HEK293 (cell line): ENCODE results near the gene MEGF6.

Experiments used
- CTCF ChIA-PET: fragments of 350-600 bp; formaldehyde crosslinking; extraction: SDS; loops from one replicate; lab custom pipeline; 2021; ENCODE audit warnings: antibody characterized with exemption; lab: Yijun Ruan, JAX
- POLR2A ChIA-PET: fragments of 300-600 bp; formaldehyde crosslinking; extraction: SDS; loops from one replicate; lab custom pipeline; 2020; ENCODE audit warnings: antibody characterized with exemption, inconsistent platforms; lab: Yijun Ruan, JAX
- H3K27ac ChIP-seq: fragments of 200-500 bp; sonication (Bioruptor generic); 2 replicates; pipeline ENCODE4 v1.5.1; 2014; ENCODE audit warnings: low read depth, low read length, control low read depth, inconsistent platforms; ENCODE audit errors: extremely low read depth
- H3K36me3 ChIP-seq, 2 experiments: fragments of 200-500 bp in 1 of 2; sonication (Bioruptor generic) in 1 of 2; 1 replicate in 1 of 2; 2 replicates in 1 of 2; pipeline ENCODE4 v1.5.1; 2014 to 2017; ENCODE audit warnings: inconsistent platforms in 2 of 2, low read length in 2 of 2; ENCODE audit not compliant: control insufficient read depth in 2 of 2, insufficient read depth in 1 of 2
- H3K4me1 ChIP-seq: fragments of 200-500 bp; sonication (Bioruptor generic); 2 replicates; pipeline ENCODE4 v1.5.1; 2014; ENCODE audit warnings: mild to moderate bottlenecking, low read length, inconsistent platforms; ENCODE audit not compliant: control insufficient read depth, insufficient read depth
- H3K4me3 ChIP-seq: 2 replicates; pipeline ENCODE4 v1.5.1; 2011; ENCODE audit warnings: low read depth, mild to moderate bottlenecking, control low read depth, low read length, moderate library complexity
- H3K9me3 ChIP-seq: fragments of 200-500 bp; sonication (Bioruptor generic); 2 replicates; pipeline ENCODE4 v1.5.1; 2014; ENCODE audit warnings: low read depth, low read length, inconsistent platforms; ENCODE audit not compliant: control insufficient read depth, insufficient read depth
- GLI2 ChIP-seq: fragments of 450-650 bp; formaldehyde crosslinking; IDR thresholded peaks from 2 replicates; pipeline ENCODE4; 2017; ENCODE audit warnings: missing biosample characterization, missing genetic modification characterization, low read depth, borderline replicate concordance
- KLF9 ChIP-seq: fragments of 450-650 bp; formaldehyde crosslinking; IDR thresholded peaks from 2 replicates; pipeline ENCODE4 v1.5.1; 2016; ENCODE audit warnings: missing biosample characterization, missing genetic modification characterization, low read depth
- SP3 ChIP-seq: fragments of 450-650 bp; formaldehyde crosslinking; IDR thresholded peaks from 2 replicates; pipeline ENCODE4 v1.5.1; 2016; ENCODE audit warnings: missing biosample characterization, missing genetic modification characterization
- TRIM28 ChIP-seq: IDR thresholded peaks from 2 replicates; pipeline ENCODE4 v1.6.1; 2011; ENCODE audit warnings: low read length, control low read depth, borderline replicate concordance
- ZBTB1 ChIP-seq: fragments of 450-650 bp; formaldehyde crosslinking; IDR thresholded peaks from 2 replicates; pipeline ENCODE4 v1.5.1; 2016; ENCODE audit warnings: missing biosample characterization, missing genetic modification characterization
- ZFP69B ChIP-seq: fragments of 450-650 bp; formaldehyde crosslinking; IDR thresholded peaks from 2 replicates; pipeline ENCODE4 v1.5.1; 2016; ENCODE audit warnings: missing biosample characterization, missing genetic modification characterization
- ZNF169 ChIP-seq: fragments of 450-650 bp; formaldehyde crosslinking; IDR thresholded peaks from 2 replicates; pipeline ENCODE4 v1.5.1; 2016; ENCODE audit warnings: missing biosample characterization, missing genetic modification characterization
- ZNF221 ChIP-seq: fragments of 450-650 bp; formaldehyde crosslinking; IDR thresholded peaks from 2 replicates; pipeline ENCODE4 v1.5.1; 2017; ENCODE audit warnings: missing biosample characterization, missing genetic modification characterization, borderline replicate concordance
- ZNF223 ChIP-seq: fragments of 450-650 bp; formaldehyde crosslinking; IDR thresholded peaks from 2 replicates; pipeline ENCODE4 v1.5.1; 2016; ENCODE audit warnings: missing biosample characterization, missing genetic modification characterization
- ZNF239 ChIP-seq: fragments of 450-650 bp; formaldehyde crosslinking; IDR thresholded peaks from 2 replicates; pipeline ENCODE4 v1.5.1; 2016; ENCODE audit warnings: missing biosample characterization, missing genetic modification characterization
- ZNF292 ChIP-seq: fragments of 450-650 bp; formaldehyde crosslinking; IDR thresholded peaks from 2 replicates; pipeline ENCODE4 v1.5.1; 2016; ENCODE audit warnings: low read depth, missing biosample characterization, missing genetic modification characterization, borderline replicate concordance
- ZNF433 ChIP-seq: fragments of 450-650 bp; formaldehyde crosslinking; IDR thresholded peaks from 2 replicates; pipeline ENCODE4 v1.5.1; 2016; ENCODE audit warnings: missing biosample characterization, missing genetic modification characterization, low read depth
- ZNF510 ChIP-seq: fragments of 450-650 bp; formaldehyde crosslinking; IDR thresholded peaks from 2 replicates; pipeline ENCODE4 v1.5.1; 2018; ENCODE audit warnings: mild to moderate bottlenecking, missing genetic modification characterization, missing biosample characterization; ENCODE audit not compliant: insufficient replicate concordance
- ZNF521 ChIP-seq: fragments of 450-650 bp; formaldehyde crosslinking; IDR thresholded peaks from 2 replicates; pipeline ENCODE4 v1.5.1; 2017; ENCODE audit warnings: missing biosample characterization, mild to moderate bottlenecking, missing genetic modification characterization
- ZNF529 ChIP-seq: fragments of 450-650 bp; formaldehyde crosslinking; IDR thresholded peaks from 2 replicates; pipeline ENCODE4 v1.5.1; 2017; ENCODE audit warnings: missing genetic modification characterization, missing biosample characterization; ENCODE audit not compliant: insufficient replicate concordance
- ZNF555 ChIP-seq: fragments of 450-650 bp; formaldehyde crosslinking; conservative IDR thresholded peaks from 2 replicates; pipeline ENCODE4 v1.5.1; 2017; ENCODE audit warnings: missing biosample characterization, mild to moderate bottlenecking, missing genetic modification characterization, inconsistent platforms
- ZNF701 ChIP-seq: fragments of 450-650 bp; formaldehyde crosslinking; IDR thresholded peaks from 2 replicates; pipeline ENCODE4 v1.5.1; 2016; ENCODE audit warnings: missing biosample characterization, missing genetic modification characterization
- ZNF707 ChIP-seq: fragments of 450-650 bp; formaldehyde crosslinking; IDR thresholded peaks from 2 replicates; pipeline ENCODE4 v1.5.1; 2016; ENCODE audit warnings: missing biosample characterization, missing genetic modification characterization
- ZNF785 ChIP-seq: fragments of 450-650 bp; formaldehyde crosslinking; IDR thresholded peaks from 2 replicates; pipeline ENCODE4 v1.5.1; 2016; ENCODE audit warnings: missing biosample characterization, missing genetic modification characterization
- TF ChIP-seq, protein P1 (sequence below): fragments of 450-650 bp; formaldehyde crosslinking; IDR thresholded peaks from 2 replicates; pipeline ENCODE4 v1.5.0; 2017; ENCODE audit warnings: missing biosample characterization, missing genetic modification characterization, borderline replicate concordance
- TF ChIP-seq, protein P2 (sequence below): fragments of 450-650 bp; formaldehyde crosslinking; IDR thresholded peaks from 2 replicates; pipeline ENCODE4 v1.5.1; 2016; ENCODE audit warnings: missing biosample characterization, missing genetic modification characterization
- TF ChIP-seq, protein P3 (sequence below): fragments of 450-650 bp; formaldehyde crosslinking; IDR thresholded peaks from 2 replicates; pipeline ENCODE4 v1.5.1; 2016; ENCODE audit warnings: missing biosample characterization, missing genetic modification characterization
- TF ChIP-seq, protein P4 (sequence below): fragments of 450-650 bp; formaldehyde crosslinking; IDR thresholded peaks from 2 replicates; pipeline ENCODE4 v1.5.1; 2016; ENCODE audit warnings: missing biosample characterization, missing genetic modification characterization, low read depth
- TF ChIP-seq, protein P5 (sequence below): fragments of 450-650 bp; formaldehyde crosslinking; IDR thresholded peaks from 2 replicates; pipeline ENCODE4 v1.5.1; 2017; ENCODE audit warnings: missing biosample characterization, missing genetic modification characterization

The MEGF6 gene

DNA sequence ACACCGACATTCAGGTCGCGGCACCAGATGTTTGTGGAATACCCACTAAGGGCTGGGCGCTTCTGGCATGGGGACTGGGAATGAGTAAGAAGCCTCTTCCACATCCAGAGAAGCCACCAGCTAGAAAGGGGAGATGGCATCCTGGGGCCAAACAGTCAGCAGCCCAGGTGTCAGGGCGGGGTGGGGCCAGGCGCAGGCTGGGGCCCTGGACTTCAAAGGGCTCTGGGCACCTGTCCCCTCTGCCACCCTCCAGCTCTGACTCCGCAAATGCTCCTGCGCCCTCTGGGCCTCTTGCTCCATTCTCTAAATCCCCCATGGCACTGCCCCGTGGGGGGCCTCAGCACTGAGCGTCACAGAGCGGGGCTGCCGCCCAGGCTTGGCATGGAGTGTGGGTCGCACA lies 70.4 kb downstream of the MEGF6 start:
- Histone ChIP-seq H3K4me1 (no peaks in the 10 kb centered on the region), H3K4me3 (no peak overlapping the region), H3K9me3 (no peaks in the 10 kb centered on the region), H3K36me3 (no peaks in the 10 kb centered on the region), H3K27ac (no peak overlapping the region)
- TF ChIP-seq SP3 (tag by site-specific recombination) (no peak), ZBTB1 (tag by site-specific recombination) (no peak), TRIM28 (no peak), ZNF521 (tag by site-specific recombination) (no peak), GLI2 (tag by site-specific recombination) (no peak), ZNF707 (tag by site-specific recombination) (no peak), ZFP69B (no peak), ZNF785 (no peak), ZNF221 (tag by site-specific recombination) (no peak), ZNF223 (no peak), ZNF169 (no peak), KLF9 (no peak), ZNF529 (tag by site-specific recombination) (no peak)
- TF ChIP-seq, protein P1, sequence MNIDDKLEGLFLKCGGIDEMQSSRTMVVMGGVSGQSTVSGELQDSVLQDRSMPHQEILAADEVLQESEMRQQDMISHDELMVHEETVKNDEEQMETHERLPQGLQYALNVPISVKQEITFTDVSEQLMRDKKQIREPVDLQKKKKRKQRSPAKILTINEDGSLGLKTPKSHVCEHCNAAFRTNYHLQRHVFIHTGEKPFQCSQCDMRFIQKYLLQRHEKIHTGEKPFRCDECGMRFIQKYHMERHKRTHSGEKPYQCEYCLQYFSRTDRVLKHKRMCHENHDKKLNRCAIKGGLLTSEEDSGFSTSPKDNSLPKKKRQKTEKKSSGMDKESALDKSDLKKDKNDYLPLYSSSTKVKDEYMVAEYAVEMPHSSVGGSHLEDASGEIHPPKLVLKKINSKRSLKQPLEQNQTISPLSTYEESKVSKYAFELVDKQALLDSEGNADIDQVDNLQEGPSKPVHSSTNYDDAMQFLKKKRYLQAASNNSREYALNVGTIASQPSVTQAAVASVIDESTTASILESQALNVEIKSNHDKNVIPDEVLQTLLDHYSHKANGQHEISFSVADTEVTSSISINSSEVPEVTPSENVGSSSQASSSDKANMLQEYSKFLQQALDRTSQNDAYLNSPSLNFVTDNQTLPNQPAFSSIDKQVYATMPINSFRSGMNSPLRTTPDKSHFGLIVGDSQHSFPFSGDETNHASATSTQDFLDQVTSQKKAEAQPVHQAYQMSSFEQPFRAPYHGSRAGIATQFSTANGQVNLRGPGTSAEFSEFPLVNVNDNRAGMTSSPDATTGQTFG (tag by site-specific recombination), result no peak
- TF ChIP-seq, protein P2, sequence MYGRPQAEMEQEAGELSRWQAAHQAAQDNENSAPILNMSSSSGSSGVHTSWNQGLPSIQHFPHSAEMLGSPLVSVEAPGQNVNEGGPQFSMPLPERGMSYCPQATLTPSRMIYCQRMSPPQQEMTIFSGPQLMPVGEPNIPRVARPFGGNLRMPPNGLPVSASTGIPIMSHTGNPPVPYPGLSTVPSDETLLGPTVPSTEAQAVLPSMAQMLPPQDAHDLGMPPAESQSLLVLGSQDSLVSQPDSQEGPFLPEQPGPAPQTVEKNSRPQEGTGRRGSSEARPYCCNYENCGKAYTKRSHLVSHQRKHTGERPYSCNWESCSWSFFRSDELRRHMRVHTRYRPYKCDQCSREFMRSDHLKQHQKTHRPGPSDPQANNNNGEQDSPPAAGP (tag by site-specific recombination), result no peak
- POLR2A ChIA-PET, result no interaction called here
- CTCF ChIA-PET, result interaction anchor here (0.6 kb wide), 2 partner anchors 88 to 522 kb away, joined by 3 read pairs; no protein-coding TSS in a partner anchor

DNA sequence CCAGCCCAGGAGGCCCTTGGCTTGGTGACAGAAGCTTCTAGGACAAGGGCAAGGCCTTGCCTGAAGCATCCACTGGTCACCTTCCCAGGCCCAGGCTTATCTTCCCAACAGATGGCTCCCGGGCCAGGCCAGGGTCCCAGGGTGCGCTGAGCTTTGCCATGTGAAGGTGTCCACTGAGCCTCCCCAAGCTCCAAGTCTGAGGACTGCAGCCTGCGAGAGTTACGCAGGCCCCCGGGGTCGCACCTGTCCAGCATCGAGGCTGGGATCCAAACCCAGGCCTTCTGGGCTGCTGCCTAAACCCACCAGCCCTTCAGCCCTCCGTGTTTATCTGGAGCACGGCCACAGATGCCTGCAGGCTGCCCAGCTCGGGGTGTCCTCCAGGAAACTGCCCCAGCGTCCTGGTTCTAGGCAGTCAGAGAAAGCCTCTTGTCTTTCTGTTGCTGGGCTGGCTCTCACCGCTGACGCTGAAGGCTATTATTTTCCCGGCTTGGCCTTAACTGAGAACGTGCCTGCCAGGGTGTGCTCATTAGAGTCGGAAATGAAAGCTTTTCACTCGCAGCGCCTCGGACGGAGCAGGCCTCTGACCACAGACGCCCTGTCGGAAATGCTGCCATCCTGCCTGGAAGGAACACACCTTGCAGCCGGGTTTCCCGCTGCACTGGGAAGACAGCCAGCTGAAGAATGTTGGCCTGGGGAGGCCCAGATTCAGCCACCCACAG lies 71.4 kb downstream of the MEGF6 start:
- ChIA-PET CTCF (interaction anchor here (0.6 kb wide), 1 partner anchor 100 kb away, joined by 3 read pairs; no protein-coding TSS in a partner anchor), POLR2A (no interaction called here)
- Histone ChIP-seq H3K27ac (no peak overlapping the region), H3K9me3 (no peaks in the 10 kb centered on the region), H3K4me3 (no peak overlapping the region), H3K36me3 (no peaks in the 10 kb centered on the region), H3K4me1 (no peaks in the 10 kb centered on the region)
- TF ChIP-seq, protein P3, sequence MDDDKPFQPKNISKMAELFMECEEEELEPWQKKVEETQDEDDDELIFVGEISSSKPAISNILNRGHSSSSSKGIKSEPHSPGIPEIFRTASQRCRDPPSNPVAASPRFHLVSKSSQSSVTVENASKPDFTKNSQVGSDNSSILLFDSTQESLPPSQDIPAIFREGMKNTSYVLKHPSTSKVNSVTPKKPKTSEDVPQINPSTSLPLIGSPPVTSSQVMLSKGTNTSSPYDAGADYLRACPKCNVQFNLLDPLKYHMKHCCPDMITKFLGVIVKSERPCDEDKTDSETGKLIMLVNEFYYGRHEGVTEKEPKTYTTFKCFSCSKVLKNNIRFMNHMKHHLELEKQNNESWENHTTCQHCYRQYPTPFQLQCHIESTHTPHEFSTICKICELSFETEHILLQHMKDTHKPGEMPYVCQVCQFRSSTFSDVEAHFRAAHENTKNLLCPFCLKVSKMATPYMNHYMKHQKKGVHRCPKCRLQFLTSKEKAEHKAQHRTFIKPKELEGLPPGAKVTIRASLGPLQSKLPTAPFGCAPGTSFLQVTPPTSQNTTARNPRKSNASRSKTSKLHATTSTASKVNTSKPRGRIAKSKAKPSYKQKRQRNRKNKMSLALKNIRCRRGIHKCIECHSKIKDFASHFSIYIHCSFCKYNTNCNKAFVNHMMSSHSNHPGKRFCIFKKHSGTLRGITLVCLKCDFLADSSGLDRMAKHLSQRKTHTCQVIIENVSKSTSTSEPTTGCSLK (tag by site-specific recombination), result no peak
- TF ChIP-seq ZNF707 (tag by site-specific recombination) (no peak), ZNF510 (no peak), ZNF433 (tag by site-specific recombination) (no peak), ZNF701 (no peak), ZNF555 (tag by site-specific recombination) (no peak), ZNF292 (tag by site-specific recombination) (no peak), ZNF239 (tag by site-specific recombination) (no peak)
- TF ChIP-seq, protein P4, sequence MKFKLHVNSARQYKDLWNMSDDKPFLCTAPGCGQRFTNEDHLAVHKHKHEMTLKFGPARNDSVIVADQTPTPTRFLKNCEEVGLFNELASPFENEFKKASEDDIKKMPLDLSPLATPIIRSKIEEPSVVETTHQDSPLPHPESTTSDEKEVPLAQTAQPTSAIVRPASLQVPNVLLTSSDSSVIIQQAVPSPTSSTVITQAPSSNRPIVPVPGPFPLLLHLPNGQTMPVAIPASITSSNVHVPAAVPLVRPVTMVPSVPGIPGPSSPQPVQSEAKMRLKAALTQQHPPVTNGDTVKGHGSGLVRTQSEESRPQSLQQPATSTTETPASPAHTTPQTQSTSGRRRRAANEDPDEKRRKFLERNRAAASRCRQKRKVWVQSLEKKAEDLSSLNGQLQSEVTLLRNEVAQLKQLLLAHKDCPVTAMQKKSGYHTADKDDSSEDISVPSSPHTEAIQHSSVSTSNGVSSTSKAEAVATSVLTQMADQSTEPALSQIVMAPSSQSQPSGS (tag by site-specific recombination), result no peak
- TF ChIP-seq, protein P5, sequence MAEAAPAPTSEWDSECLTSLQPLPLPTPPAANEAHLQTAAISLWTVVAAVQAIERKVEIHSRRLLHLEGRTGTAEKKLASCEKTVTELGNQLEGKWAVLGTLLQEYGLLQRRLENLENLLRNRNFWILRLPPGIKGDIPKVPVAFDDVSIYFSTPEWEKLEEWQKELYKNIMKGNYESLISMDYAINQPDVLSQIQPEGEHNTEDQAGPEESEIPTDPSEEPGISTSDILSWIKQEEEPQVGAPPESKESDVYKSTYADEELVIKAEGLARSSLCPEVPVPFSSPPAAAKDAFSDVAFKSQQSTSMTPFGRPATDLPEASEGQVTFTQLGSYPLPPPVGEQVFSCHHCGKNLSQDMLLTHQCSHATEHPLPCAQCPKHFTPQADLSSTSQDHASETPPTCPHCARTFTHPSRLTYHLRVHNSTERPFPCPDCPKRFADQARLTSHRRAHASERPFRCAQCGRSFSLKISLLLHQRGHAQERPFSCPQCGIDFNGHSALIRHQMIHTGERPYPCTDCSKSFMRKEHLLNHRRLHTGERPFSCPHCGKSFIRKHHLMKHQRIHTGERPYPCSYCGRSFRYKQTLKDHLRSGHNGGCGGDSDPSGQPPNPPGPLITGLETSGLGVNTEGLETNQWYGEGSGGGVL (tag by site-specific recombination), result no peak
